ENCODE results near the gene SIRT2.

The SIRT2 gene

GRCh38 chr19:38920602-38921419 is 21.4 kb upstream of the SIRT2 start:
- ChIA-PET POLR2A (interaction anchor here (0.7 to 1.2 kb wide), 2 partner anchors 9 to 14 kb away, joined by 3 read pairs; partner anchors contain the start of genes MRPS12 and SARS2), CTCF (no interaction called here)
- peak; percentile 83 for TF ChIP-seq TARDBP (IDR thresholded peaks at IDR 0.05)
- no peak for TF ChIP-seq ELF4 (IDR thresholded peaks at IDR 0.05)
- no peak for DNase-seq (ENCODE audit: extremely low spot score)

GRCh38 chr19:38919837-38920601 is 20.6 kb upstream of the SIRT2 start:
- no peak for DNase-seq (ENCODE audit: extremely low spot score)
- CTCF ChIA-PET = interaction anchor here (1.5 kb wide), 1 partner anchor 10 kb away, joined by 3 read pairs; the partner anchor contains the start of genes MRPS12 and SARS2
- POLR2A ChIA-PET = interaction anchor here (1.5 kb wide), 1 partner anchor 10 kb away, joined by 6 read pairs; the partner anchor contains the start of genes MRPS12 and SARS2
- TF ChIP-seq PKNOX1 (IDR thresholded peaks at IDR 0.05) (no peak), CTBP1 (IDR thresholded peaks at IDR 0.05; ENCODE audit: borderline replicate concordance) (no peak), ZNF384 (IDR thresholded peaks at IDR 0.05) (no peak), TARDBP (IDR thresholded peaks at IDR 0.05) (no peak), LEF1 (IDR thresholded peaks at IDR 0.05; ENCODE audit: borderline replicate concordance) (no peak), ELF4 (IDR thresholded peaks at IDR 0.05) (no peak), BHLHE40 (IDR thresholded peaks at IDR 0.05; ENCODE audit: borderline replicate concordance) (no peak), L3MBTL2 (conservative IDR thresholded peaks at IDR 0.05) (no peak), SUZ12 (IDR thresholded peaks at IDR 0.05) (no peak), ARNT (IDR thresholded peaks at IDR 0.05) (no peak), FOXM1 (IDR thresholded peaks at IDR 0.05; ENCODE audit: borderline replicate concordance) (no peak), FOXA1 (IDR thresholded peaks at IDR 0.05) (no peak), SP1 (IDR thresholded peaks at IDR 0.05) (no peak)

- DNase-seq (ENCODE audit: extremely low spot score) = no peak
- ChIA-PET POLR2A (interaction anchor here (1.5 kb wide), 1 partner anchor 12 kb away, joined by 6 read pairs; the partner anchor contains the start of genes MRPS12 and SARS2), CTCF (interaction anchor here (1.5 kb wide), 1 partner anchor 12 kb away, joined by 3 read pairs; the partner anchor contains the start of genes MRPS12 and SARS2)
- TF ChIP-seq ZNF384 (IDR thresholded peaks at IDR 0.05) (no peak), HDGF (IDR thresholded peaks at IDR 0.05; ENCODE audit: borderline replicate concordance) (no peak), SP1 (IDR thresholded peaks at IDR 0.05) (no peak), PKNOX1 (IDR thresholded peaks at IDR 0.05) (no peak), L3MBTL2 (conservative IDR thresholded peaks at IDR 0.05) (no peak), ELF4 (IDR thresholded peaks at IDR 0.05) (no peak), LEF1 (IDR thresholded peaks at IDR 0.05; ENCODE audit: borderline replicate concordance) (no peak), CTBP1 (IDR thresholded peaks at IDR 0.05; ENCODE audit: borderline replicate concordance) (no peak), SUZ12 (IDR thresholded peaks at IDR 0.05) (no peak), FOXA1 (IDR thresholded peaks at IDR 0.05) (no peak), NFRKB (IDR thresholded peaks at IDR 0.05) (no peak), BHLHE40 (IDR thresholded peaks at IDR 0.05; ENCODE audit: borderline replicate concordance) (no peak), FOXM1 (IDR thresholded peaks at IDR 0.05; ENCODE audit: borderline replicate concordance) (no peak), TARDBP (IDR thresholded peaks at IDR 0.05) (no peak), ARNT (IDR thresholded peaks at IDR 0.05) (no peak), FOXK2 (IDR thresholded peaks at IDR 0.05) (no peak)
Observed at GRCh38 chr19:38918526-38918925, 19.1 kb upstream of the SIRT2 start.

- ChIA-PET POLR2A (interaction anchor here (1.5 kb wide), 1 partner anchor 12 kb away, joined by 6 read pairs; the partner anchor contains the start of genes MRPS12 and SARS2), CTCF (interaction anchor here (1.5 kb wide), 1 partner anchor 12 kb away, joined by 3 read pairs; the partner anchor contains the start of genes MRPS12 and SARS2)
- no peak for TF ChIP-seq BHLHE40 (IDR thresholded peaks at IDR 0.05; ENCODE audit: borderline replicate concordance)
- DNase-seq (ENCODE audit: extremely low spot score) = no peak
Observed at GRCh38 chr19:38917921-38918491, 18.6 kb upstream of the SIRT2 start.

GRCh38 chr19:38917516-38917915 is 18.1 kb upstream of the SIRT2 start:
- ChIA-PET CTCF (no interaction called here), POLR2A (no interaction called here)
- TF ChIP-seq BHLHE40 (IDR thresholded peaks at IDR 0.05; ENCODE audit: borderline replicate concordance) (no peak), HDGF (IDR thresholded peaks at IDR 0.05; ENCODE audit: borderline replicate concordance) (no peak), LEF1 (IDR thresholded peaks at IDR 0.05; ENCODE audit: borderline replicate concordance) (no peak), CTBP1 (IDR thresholded peaks at IDR 0.05; ENCODE audit: borderline replicate concordance) (no peak), SUZ12 (IDR thresholded peaks at IDR 0.05) (no peak), SP1 (IDR thresholded peaks at IDR 0.05) (no peak), FOXM1 (IDR thresholded peaks at IDR 0.05; ENCODE audit: borderline replicate concordance) (no peak)
- DNase-seq (ENCODE audit: extremely low spot score) = no peak

Measured in HEK293T (cell line).